Spleen (tissue), 7 donors: ENCODE measurements around the gene AQP5.

Experiments
- CTCF ChIP-seq, 11 experiments: fragments of 200-600 bp in 7 of 11; fragments of 450-650 bp in 4 of 11; sonication (generic) in 4 of 11; IDR thresholded peaks in 8 of 11; conservative IDR thresholded peaks in 3 of 11; 1 replicate in 7 of 11; 2 replicates in 4 of 11; pipeline versions ENCODE4 v1.4.0 to v1.8.0; 2016 to 2021; ENCODE audit warnings: antibody characterized with exemption in 11 of 11, inconsistent platforms in 4 of 11, mild to moderate bottlenecking in 1 of 11
- POLR2A ChIP-seq, 3 donors: fragments of 450-650 bp; IDR thresholded peaks; one replicate each; pipeline ENCODE4 v1.5.1; 2017; ENCODE audit warnings: antibody characterized with exemption in 3 of 3, mild to moderate bottlenecking in 1 of 3
- POLR2AphosphoS5 ChIP-seq, 3 donors: sonication (generic); formaldehyde crosslinking; IDR thresholded peaks; one replicate each; pipeline ENCODE4 v1.5.1; 2017; ENCODE audit warnings: antibody characterized with exemption in 3 of 3
- donor health status: DM: no; HTN: no; CAD: no; lungs with moderate emphysema.
- donor health status: DM: no; HTN: no; CAD: no.
- donor health status: DM: no; HTN: no; CAD: no.

GRCh38 chr12:49963976-49964815 lies 2.5 kb downstream of the AQP5 start:
- TF ChIP-seq CTCF (IDR thresholded peaks at IDR 0.05 in 8 of 11, conservative IDR thresholded peaks at IDR 0.05 in 3 of 11) (no peak), POLR2AphosphoS5 (IDR thresholded peaks at IDR 0.05) (no peak), POLR2A (IDR thresholded peaks at IDR 0.05) (no peak)
